Measurements from ENCODE around the gene LRIT3.

Gene LRIT3, protein sequence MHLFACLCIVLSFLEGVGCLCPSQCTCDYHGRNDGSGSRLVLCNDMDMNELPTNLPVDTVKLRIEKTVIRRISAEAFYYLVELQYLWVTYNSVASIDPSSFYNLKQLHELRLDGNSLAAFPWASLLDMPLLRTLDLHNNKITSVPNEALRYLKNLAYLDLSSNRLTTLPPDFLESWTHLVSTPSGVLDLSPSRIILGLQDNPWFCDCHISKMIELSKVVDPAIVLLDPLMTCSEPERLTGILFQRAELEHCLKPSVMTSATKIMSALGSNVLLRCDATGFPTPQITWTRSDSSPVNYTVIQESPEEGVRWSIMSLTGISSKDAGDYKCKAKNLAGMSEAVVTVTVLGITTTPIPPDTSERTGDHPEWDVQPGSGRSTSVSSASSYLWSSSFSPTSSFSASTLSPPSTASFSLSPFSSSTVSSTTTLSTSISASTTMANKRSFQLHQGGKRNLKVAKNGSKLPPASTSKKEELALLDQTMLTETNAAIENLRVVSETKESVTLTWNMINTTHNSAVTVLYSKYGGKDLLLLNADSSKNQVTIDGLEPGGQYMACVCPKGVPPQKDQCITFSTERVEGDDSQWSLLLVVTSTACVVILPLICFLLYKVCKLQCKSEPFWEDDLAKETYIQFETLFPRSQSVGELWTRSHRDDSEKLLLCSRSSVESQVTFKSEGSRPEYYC

DNA sequence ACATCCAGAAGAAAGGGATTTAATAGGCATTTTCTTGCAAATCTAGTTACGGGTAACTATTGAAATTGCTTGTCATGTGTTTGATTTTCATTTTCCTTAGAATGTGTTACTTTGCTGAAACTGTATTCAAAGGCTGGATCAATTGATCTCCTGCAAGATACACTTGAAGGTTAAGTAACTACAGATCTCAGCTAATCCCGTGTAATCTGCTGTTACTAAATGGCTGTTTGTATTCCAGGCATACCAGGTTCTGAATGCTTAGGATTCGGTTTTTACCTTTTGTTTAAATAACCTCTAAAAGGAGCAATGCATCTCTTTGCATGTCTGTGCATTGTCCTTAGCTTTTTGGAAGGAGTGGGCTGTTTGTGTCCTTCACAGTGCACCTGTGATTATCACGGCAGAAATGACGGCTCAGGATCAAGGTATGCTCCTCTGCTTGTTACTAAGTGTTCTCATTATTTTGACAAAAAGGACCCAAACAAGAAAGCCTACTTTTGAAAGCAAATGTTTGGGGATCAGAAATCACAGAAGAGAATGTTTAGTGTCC, at the start of gene LRIT3:
LRIT3 (plus strand) TSS at position 212 of the 547 bp plus-strand sequence; CDS start at position 307, 95 bp downstream.
- DNase-seq: no peak

DNA sequence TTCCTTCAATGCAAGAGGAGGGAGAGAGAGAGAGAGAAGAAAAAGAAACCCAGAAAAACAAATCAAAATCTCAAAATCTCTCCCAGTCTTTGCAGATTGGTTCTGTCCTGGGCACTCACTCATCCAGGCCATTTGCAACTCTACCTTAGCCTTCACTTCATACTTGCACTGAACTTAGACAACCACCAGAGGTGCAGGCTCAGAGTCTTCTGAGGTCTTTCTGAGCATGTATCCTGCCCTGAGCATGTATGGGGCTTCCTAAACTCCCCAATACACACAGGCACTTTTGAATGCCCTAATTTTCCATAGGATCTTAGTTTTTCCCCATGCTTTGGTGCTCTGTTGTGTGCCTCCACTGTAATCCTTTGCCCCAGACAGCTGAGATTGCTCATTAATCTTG, 49.0 kb upstream of the LRIT3 start:
- DNase-seq: no peak

DNA sequence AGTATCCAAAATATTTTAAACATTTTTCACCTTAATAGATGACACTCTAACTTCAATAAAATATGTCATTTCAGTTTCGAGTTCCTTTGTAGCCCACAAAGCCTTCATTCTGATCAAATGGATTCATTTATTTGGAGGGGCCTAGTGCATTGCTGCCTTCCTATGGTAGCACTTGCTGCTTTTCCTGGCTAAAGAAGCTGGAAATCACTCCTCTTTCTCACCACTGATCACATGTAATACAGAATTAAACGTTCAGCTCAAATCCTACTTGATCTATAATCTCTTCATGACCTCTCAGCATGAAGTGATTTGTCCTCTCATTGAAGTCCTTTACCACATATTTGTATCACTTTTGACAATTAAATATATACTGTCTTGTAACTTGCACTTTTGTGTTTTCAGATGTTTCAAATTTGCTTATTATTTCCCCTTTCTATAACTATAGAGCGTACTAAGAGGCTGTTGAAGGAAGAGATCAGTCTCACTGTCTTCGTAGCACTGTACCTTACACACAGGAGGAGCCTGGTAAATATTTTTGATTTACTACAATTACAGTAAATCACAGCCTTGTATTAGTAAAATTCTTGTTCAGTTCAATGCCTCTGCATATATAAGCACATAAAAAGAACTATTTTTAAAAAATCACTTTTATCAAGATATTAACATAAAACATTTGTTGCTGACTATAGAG, 46.7 kb upstream of the LRIT3 start:
- DNase-seq: no peak

DNA sequence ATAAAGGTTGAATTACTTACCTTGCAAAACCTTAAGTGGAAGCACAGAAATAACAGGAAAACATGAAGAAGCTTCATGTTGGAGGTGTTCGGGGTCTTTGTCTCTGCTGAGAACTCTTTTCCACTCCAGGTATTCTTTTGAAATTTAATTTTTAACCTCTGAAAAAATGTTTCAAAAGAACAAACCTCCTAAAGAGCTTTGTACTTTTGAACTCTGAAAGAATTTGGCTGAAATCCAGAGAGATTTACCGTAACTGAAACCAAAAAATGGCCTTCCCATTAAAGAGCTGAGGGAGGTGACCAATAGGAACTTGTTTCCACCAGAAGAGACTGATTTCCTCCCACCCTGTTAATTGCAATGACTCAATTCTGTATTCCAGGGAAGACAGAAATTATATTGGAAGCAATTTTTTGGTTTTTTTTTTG, 46.0 kb upstream of the LRIT3 start, which contains the start of gene CFI:
CFI (minus strand) TSS at position 105 of the 425 bp plus-strand sequence; CDS start at position 77, 28 bp downstream.
- no peak for DNase-seq

DNA sequence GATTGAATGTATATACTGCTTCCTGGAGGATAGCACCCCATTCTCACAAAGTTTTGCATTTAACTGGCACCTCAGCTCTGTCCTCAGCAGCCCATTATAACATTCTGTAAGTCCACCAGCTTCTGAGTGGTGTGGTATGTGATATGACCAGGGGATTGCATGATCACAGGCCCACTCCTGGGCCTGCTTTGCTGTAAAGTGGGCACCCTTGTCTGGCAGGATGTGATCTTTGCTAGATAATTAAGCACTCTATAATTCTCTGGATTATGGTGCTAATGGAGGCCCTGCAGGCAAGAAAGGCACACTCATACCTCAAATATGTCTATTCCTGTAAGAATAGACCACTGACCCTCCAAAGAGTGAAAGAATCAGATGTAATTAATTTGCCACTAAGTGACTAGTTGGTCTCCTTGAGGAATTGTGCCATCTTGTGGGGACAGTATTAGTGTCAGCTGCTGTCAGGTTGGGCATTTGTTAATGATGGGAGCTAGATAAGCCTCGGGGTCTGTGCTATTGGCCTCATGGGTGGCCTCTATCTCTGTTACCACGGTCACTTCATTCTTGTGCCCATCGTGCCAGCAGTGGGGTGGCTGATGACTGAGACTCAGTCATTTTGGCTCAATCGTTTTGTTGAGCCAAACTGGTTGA, 43.9 kb upstream of the LRIT3 start:
- no peak for DNase-seq

DNA sequence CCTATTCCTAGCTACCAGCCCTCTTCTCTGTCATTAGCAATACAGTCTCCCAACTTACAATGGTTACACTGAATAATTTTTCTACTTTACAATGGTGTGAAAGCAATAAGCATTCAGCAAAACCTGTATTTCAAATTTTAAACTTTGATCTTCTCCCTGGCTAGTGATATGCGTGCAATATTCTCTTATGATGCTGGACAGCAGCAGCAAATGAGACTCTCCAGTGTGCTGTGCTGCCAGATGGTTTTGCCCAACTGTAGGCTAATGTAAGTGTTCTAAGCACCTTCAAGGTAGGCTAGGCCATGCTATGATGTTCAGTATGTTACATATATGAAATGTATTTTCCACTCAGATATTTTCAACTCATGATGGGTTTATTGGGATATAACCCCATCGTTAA, 38.3 kb upstream of the LRIT3 start:
- no peak for DNase-seq

DNA sequence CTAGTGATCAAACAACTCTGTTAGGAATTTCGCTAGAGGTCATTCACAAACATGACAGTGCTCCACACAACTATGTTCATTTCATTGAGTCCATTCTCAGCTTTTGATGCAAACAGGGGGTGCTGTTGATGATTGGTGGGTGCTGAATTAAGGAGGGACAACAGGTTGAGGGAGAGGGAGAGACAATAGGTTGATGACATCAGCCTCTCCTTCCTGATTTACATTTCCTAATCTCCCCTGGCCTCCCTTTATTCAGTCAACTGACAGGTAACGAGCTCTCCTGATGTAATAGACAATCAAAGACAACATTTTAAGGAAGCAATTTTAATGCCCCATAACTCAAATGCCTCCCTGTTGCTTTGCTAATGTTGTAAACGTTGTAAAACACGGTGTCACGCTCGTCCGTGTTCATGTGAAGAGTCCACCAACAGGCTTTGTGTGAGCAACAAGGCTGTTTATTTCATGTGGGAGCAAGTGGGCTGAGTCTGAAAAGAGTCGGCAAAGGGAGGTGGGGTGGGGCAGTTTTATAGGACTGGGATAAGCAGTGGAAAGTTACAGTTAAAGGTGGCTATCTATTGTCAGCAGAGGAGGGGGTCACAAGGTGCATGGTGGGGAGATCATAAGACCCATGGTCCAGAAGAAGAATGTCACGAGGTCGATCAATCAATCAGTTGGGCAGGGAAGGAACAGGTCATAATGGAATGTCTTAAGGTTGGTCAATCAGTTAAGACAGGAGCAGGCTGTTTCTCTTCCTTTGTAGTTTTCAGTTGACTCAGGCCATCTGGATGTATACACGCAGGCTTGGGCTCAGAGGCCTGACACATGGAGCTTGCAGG, 37.1 kb upstream of the LRIT3 start:
- no peak for DNase-seq

DNA sequence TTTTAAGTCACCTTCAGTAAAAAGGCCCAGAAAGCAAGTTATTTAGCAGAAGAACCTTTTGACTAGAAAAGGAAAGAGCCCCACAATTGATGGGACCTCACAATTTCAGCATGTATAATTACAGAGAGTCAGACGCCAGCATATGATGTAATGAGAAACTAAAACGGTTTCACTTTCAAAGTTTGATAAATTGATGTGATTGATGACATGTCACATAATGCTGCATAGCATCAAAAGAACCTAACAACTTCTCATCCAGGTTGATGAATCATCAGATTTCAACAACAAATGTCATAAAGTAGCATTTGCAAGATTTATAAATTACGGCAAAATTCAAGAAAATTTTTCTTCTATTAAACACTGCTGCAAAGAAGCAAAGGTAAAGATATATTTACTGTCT, 36.2 kb upstream of the LRIT3 start:
- DNase-seq: no peak

DNA sequence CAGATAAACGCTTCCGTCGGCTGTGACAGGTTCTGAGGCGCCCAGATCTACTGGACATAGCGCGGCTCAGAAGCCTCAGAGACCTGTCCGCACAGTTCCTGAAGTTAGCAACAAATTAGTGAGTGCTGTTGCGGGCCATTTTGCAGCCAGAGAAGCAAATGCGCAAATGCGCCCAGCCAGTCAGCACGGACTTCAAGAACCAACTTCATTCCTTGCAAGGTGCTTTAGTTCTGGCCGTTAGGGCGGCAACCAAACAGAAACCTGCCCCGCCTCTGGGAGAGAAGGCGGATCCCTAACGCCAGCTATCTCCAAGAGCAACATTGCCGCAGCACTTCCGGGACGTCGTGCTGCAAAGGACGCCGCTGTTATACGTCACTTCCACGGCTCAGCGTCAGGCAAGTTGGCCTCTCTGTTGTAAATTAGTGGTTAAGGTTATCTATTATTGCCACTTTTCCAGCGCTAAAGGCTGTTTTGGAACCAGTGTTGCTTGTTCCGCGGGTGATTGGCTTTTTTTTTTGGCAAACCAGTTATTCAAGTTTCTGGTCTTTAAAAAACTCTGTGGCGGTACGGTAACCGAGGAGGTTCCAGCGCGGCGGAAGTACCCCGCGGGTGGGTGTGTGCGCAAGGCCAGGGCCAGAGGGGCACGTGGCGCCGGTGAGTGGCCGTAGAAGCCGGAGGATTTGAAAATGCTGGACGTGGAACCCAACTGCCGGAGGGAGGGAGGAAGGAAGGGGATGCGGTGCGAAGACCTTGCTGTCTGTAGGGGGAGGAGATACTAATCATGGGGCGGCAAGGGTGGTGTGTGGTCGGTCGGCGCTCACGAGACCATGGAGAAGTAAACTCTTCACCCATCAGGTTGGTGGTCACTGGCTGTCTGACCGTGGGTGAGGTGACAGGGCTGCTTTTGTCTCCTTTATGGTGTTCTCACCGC, 32.5 kb upstream of the LRIT3 start, which contains the start of gene GAR1:
GAR1 (plus strand) TSS at position 612 of the 931 bp plus-strand sequence. CDS start 403 bp downstream, outside the sequence.
- DNase-seq: peak; percentile 87

DNA sequence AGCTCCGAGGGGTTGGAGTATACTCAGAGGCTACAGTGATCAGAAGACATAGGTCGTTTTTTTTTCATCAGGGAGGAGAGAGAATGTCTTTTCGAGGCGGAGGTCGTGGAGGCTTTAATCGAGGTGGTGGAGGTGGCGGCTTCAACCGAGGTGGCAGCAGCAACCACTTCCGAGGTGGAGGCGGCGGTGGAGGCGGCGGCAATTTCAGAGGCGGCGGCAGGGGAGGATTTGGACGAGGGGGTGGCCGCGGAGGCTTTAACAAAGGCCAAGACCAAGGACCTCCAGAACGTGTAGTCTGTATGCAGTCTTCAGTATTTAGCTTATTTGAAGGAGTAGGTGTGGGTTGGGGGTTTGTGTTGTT, 31.8 kb upstream of the LRIT3 start:
- peak; percentile 49 for DNase-seq

DNA sequence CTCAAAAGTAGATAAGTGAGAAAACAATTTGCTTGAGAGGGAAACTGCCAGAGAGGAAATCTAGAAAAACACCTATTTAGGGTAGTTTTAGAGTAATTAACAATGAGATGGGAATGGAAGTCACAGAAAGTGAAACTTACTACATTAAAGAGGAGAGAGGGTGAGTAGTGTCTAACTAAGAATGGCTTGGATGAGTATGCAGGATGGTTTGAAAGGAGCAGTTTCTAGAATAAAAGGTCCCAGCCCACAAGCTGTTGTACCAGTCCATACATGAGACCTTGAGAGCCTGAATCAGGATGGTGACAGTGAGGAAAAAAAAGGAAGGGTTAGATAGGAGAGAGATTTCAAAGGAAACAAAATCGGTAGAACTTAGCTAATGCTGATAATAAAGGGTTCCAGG, 31.0 kb upstream of the LRIT3 start:
- no peak for DNase-seq

DNA sequence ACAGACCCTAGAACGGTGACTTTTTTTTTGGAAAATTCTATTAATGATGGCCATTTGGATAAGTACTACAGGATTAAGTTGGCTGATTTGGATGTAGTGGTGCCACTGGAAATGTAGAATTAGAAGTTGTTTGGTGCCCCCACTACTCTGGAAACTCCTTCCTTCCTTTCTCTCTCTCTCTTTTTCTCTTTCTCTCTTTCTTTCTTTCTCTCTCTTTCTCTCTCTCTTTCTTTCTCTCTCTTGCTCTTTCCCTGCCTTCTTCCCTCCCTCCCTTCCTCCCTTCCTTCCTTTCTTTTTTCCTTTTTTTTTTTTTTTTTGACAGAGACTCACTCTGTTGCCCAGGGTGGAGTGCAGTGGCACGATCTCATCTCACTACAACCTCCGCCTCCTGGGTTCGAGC, 29.6 kb upstream of the LRIT3 start:
- no peak for DNase-seq

DNA sequence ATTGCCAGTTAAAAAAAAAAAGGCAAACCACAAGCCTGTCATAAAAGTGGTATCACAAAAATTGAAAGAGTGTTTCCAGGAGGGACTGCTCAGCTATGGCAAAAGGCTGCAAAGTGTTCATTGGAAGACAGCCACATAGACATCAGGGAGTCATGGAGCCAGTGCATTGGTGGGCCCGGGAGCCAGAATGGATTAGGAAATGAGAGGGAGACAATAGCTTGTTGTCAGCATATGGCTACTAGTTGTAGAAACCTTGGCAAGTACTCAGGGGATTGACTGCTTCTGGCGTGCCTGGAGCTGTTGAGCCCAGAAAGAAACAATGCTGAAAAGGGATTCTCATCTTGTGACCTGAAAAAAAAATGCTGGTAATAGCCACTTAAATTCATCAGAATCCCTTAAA, 27.3 kb upstream of the LRIT3 start:
- DNase-seq: no peak

DNA sequence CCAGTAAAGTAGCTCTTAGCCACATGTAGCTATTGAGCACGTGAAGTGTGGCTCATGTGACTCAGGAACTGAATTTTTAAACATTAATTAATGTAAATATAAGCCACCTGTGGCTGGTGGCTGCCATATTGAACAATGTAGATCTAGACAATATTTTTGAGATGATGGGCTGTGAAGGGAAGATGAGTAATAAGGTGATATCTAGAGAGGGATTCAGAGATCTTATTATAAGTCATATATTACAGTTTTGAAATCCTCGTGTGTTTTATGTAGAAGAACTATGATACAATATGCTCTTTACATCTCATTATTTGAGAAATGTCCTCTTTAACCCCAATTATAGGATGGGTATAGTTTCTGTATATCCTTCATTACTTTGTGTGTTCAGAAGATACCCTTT, 26.7 kb upstream of the LRIT3 start:
- DNase-seq: no peak

DNA sequence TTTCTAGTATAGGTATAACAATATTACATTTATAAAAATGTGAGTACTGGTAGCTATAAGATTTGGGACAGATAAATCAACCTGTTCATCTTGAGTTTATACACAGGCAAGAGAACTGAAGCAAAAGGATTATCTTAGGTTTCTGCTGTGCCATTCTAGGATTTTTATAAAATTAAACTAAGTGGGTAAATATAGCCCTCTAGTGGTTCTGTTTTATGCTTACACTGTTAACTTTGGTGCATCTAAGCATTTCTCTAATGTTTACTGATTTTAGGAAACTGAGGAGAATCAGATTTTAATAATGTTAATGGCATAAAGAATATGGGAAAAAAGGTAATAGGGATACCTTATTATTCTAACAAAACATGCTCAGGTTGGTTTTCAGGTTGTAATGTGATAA, 21.2 kb upstream of the LRIT3 start:
- no peak for DNase-seq

DNA sequence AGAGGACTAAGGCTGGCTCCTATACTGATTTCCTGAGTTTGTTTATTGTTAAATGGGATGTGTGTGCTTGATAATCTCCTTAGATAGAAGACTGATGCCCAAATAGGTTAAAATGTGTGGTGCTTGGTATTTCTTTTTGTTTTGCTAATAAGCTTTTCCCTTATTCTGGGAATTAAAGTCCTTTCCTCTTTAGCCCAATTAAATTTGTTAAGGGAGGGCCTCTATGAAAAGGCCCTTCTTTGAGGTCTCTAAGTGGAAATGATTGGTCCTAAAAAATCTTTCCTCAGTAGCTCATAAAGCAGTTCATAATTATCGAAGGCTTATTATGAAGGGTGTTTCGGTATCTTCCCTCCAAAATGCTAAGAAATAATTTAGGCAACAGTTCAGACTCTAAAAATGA, 20.2 kb upstream of the LRIT3 start, which contains the start of gene RRH:
RRH (plus strand) TSS at position 301 of the 400 bp plus-strand sequence; CDS start at position 357, 56 bp downstream.
- DNase-seq: no peak

DNA sequence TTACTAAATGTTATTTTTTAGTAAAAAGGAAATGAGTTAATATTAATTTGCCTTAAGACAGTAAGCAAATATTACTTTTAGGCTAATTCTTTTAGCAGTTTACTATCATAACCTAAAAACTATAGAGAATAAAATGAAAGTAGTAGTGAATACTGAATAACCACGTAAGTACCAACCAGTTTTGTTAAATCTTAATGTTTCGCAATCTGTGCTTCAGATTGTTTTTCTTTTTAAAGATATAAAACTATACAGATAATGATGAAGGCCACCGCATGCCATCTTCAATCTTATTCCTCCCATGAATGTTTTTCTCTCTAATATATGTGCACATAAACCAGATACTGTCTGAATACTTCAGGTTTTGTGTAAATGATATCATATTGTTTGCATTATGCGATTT, 14.2 kb upstream of the LRIT3 start:
- DNase-seq: no peak

DNA sequence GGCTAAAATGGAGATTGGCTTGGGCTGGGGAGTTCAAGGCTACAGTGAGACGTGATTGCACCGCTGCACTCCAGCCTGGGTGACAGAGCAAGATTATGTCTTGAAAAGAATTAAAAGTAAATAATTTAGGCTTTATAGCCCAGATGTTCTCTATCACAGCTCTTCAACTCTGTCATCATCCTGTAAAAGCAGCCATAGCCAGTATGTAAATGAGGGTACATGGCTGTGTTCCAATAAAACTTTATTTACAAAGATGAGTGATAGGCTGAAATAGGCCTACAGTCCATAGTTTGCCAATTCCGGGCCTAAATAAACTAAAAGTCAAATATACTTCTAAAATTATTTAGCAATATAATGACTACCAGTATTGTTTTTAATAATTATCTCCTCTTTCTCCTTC, 10.9 kb upstream of the LRIT3 start:
- DNase-seq: no peak

DNA sequence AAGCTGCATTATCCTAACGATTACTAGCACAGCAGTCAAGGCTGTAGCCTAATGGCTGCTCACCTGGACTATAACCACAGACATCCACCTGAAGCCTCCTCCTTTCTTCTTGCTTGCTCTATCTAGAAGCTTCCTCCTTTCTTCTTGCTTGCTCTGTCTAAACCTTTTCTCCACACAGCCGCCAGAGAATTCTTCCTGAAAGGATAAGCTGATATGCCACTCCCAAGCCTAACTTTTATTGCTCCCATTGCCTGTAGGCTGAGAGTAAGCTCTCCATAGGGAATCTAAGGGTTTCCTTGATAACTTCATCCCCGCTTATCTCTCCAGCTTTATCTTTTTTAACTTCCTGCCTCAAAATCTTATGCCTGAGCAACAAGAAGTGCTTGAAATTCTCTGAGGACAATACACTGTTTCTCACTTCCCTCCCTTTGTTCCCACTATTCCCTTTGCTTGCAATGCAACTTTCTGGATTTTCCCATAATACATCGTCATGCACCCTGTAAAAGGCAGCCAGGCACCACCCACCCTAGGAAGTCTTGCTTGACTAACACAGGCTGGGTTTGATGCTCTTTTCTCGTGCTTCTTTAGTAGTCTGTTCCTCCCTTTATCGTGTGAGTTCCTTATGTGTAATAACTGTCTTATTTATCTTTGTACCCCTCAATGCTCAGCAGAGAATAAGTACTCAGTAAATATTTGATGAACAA, 1.4 kb upstream of the LRIT3 start:
- DNase-seq: no peak

DNA sequence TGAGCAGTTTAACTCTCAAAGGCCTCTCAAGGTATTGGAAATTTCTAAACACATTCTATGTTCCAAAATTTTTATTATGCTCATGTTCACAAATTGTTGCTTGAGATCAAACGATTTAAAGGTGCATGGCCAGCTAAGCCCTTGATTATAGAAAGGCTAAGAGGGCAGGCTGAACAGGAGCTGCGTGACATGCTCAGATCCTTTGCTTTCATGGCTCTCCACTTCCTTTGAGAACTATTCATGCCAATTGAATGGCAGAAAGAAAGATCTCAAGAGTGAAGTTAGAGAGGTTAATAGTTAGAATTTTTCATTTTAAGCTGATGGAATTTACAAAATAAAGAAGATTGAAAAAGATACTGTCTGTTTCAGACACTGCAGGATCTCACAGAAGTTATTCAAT, 594 bp downstream of the LRIT3 start:
- no peak for DNase-seq

Data from activated naive CD4-positive, alpha-beta T cell treated with anti-CD3 and anti-CD28 coated beads, Interleukin-2, amount 50 U/mL, for 16 hours (primary cell).